HG03378 (cell line): ENCODE data around the gene WT1.

Source experiments
- ATAC-seq: cut with Tn5 transposase; IDR thresholded peaks from one replicate; pipeline ENCODE4 v1.9.1; 2021; ENCODE audit warnings: mild to moderate bottlenecking, moderate library complexity; ENCODE audit not compliant: unreplicated experiment

WT1 gene

DNA sequence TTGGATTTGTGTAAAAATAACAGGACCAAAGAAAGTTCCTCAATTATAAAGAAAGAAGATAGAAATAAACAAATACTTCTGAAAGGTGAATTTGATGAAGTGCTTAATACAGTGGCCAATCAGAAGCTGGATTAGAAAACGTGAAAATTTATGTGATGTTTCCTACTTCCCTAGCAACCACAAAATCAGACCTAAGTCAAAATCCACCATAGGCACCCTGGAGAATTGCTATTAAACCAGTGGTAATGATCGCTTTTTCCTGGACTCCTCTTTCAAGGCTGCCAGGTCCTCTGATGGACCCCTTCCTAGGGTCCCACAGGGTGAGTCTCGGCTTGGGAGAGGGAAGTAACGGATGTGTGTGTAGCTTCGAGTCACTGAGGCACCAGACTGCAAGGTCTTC is 9.6 kb downstream of the WT1 start:
- ATAC-seq = no peak

DNA sequence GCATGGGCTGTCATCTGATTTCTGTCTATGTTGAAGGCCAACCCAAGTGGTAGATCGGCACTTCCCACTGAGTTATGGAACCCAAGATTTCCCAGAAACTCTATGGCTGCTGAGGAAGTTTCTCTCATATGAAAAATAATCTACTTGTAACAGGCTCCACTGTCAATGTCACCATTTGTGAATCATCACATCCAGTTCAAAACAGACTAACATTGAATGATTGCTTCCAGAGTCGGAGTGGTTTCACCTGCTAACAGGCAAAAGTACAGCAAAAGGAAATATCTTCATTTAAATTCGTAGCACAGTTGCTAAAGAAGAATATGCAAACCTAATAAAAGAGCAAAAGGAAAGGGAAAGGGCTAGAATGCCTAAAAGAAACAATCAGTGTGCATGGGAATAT is 12.8 kb downstream of the WT1 start:
- ATAC-seq = no peak

DNA sequence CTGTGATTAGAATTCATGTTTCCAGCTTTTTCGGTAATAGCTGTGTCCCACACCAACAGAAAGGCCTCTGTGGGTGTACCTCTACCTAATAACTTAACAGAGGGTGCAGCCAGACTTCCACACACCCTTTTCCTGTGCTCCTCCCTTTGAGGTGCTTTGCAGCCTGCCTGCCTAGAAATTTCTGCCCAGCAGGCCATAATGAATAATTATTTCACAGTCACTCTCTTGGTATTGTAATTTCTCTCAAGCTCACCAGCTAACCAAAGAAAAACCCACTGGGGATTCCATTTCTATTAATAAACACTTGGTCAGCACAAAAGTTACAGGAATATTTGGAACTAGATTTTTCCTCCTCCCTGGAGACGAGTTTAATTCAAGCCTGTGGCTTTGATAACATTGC is 13.3 kb downstream of the WT1 start:
- ATAC-seq = no peak

DNA sequence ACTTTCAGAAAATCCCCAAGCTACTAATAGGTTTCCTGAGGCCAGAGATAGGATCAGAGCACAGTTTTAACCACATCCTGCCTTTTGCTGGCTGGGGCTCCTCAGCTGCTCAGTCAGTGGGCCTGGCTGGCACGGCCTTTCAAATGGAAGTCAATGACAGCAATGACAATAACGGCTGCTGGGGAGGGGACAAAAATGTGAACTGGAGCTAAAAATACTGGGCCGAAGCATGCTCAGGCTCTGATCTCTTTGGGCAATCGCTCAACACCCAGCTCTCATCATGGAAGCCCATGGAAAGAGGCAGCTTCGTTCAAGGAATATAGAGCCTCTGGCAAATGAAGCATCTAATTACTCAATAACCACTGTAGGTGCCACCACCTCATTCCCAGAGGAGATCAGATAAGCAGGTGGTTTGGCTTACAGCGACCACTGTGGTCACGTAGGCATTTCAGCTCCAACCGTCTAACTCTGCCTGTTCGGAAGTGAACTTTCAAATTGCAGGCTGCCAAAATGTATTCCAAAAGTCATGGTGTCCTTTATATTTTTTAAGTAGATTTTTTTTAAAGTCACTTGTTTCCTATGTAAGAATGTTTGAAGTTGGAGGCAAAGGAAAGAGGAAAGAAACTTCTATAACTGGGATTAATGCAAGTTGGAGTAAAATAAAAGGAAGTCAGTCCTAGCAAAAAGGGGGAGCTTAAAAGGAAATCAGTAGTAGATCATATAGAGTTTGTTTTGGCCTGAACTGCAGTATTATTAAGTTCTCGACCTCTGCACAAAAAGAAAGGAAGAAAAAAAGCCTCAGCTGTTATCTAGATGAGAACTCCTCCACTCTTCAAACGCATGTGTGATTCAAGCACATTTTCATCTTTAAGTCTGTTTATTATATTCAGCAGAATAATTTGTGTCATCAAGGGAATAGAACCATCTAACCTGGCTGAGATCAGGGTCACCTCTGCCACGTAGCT is 14.1 kb downstream of the WT1 start:
- ATAC-seq = peak; percentile 92

DNA sequence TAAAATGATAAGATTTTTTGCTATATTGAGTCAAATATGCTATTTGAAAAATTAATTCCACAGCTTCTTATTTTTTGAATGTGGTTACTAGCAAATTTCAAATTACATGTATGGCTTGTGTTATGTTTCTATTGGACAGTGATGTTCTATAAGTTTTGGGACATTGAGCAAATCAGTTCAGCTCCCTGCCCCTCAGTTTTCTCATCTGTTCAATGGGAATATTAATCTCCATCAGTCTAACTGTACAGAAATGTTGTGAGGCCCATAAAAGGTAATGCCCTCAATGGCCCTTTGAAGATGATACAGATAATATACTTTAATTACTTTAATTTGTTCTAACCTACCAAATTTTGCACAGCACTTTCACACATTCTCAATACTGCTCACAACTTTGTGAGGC is 15.2 kb downstream of the WT1 start:
- ATAC-seq = no peak

DNA sequence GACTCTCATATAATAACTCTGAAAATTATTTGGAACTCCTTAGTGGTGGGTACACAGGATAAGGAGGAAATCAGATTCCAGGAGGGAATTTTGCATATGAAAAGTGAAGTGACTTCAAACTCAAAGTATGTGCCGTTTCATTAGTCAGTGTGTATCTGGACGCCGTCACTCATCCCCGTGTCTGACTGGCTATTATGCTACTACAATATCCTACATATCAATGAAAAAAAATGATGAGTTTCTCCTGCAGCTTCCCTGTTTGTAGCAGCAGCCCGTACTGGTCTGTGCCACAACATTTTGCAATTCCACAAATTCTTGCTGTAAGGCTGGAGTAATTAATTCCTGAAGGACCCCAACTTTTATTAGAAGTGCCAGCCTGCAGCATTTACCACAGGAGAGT is 16.5 kb downstream of the WT1 start:
- no peak for ATAC-seq

DNA sequence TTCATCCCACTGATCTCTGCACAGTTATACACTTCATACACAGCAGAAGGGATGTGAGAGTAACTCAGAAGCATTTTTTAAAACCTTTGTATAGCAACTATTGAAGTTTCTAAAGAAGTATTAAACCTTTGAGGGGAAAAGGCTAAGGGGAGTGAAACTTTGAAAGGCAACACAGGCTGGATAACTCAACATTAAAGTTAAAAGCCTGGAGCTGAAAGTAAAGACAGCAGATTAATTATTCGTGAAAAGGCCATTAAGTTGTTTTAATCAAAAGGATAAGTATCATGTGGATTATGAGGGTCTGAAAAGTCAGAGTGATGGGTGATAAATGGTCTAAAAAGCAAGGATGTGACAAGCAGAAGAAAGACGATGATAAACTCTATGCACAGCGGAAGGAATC is 17.5 kb downstream of the WT1 start:
- ATAC-seq = no peak

DNA sequence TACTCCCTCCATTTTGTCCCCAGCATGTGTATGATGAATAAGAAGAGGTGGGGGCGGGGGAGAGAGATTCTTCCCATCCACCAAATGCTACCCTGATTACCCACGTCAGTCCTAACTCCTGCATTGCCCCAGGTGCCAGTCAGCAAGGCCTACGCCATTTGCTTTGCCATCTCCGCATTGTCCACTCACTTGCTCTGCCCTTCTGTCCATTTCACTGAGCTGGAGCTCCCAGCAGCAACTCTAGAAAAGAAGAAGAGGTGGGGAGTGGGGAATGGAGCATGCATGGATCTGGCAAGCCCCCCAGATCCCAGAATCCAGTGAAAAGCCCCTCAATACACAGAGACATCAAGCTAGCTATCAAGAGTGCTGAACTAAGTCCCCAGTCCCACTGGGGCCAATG is 19.0 kb downstream of the WT1 start:
- ATAC-seq = no peak

DNA sequence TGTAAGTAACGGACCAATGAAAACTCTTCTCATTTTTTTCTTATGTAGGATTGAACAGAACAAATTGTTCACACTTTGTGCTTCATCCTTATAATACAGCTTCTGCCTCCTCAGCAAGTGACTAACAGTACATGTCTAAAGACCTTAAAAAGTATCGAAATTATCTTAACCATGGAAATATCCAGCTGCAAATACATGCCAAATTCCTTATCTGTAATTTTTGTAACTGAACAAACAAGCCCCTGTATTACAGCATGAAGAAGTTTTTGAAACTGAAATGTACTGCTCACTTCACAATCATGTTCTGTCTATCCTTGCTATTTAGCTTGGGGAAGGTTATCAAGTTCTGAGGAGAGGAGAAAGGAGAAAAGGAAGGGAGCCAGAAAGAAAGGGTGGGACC is 20.4 kb downstream of the WT1 start:
- no peak for ATAC-seq

DNA sequence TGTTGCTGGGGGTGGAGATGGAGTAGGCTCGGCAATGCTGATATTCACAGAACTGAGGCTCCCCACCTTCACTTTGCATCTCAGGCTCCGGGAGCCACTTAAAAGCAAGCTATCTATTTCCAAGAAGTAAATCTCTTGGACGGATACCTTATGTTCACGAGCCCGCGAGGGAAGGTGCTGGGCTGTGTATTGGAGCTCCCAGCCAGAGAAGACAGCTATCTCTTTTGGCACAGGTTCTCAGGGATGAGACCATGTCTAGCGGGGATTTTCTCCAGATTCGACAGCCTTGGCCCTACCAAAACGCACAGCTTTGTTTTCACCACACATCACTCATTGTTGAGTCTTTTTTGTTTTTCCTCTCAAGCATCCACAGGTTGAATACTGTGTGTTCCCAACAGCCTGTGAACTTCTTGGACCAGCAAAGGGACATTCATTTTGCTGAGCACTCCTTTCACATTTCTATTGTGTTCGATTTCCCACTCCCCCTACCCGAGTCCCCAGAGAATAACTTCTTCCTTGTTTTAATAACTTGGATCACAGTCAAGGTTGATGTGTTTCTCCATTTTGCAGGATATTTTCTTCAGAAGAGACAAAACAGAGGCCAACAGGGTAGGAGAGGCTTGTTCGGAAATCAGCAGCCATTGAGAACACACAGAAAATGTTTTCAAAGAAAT is 23.3 kb downstream of the WT1 start:
- ATAC-seq = no peak

DNA sequence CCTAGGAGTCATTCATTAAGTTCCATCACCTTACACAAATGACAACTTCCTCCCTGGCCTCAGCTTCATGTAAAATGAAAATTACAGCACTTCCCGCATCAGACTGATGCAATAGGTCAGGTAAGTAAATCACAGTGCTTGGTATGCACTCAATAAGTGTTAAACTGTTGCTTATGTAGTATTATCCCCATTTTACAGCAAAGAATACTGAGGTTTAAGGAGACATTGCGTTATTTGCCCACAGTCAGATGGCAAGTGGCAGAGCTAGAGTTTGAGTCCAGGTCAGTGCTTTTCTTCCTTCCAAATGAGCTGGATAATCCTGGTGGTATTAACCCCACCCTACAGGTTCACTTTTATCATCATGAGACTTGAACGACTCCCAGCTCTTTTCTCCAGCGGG is 29.7 kb downstream of the WT1 start:
- no peak for ATAC-seq

DNA sequence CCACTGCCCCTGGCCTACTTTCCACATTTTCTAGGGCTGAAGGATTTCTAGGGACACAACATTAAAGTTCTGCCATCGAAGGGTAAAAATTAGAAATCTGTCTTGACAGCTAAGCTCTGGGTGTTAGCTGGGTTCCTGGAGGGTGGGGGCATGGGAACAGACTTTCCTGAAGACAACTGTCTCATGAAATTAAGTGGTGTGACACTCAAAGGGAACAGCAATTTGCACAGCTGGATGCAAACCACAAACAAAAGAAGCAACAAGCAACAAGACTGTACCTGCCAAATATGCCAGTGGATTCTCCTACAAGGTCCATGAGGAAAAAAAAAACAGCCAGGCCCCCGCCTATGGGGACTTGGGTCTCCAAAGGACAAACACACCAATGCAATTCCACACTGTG is 32.5 kb downstream of the WT1 start:
- ATAC-seq = no peak

DNA sequence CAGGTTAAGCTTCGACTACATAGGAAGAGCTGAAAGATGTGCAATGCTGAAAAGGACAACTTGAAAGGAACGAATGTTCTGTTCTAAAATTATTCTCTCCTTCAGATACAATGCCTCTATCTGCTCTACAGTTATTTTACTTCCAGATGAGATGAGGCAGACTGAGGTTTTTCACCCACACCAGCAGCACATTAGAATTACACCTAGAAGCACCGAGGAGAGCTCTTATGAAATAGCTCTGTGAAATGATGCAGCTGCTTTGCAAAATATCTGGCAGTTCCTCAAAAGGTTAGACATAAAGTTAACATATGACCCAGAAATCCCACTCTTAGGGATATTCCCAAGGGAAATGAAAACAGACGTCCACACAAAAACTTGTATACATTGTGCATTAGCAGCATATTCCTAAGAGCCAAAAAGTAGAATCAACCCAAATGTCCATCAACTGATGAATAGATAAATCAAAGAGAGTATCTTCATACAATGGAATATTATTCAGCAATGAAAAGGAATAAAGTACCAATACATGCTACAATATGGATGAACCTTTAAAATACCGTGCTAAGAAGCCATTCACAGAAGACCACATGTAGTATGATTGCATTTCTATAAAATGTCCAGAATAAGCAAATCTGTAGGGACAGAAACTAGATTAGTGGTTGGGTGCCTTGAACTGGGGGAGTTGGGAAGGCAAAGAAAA is 34.5 kb downstream of the WT1 start:
- ATAC-seq = no peak

DNA sequence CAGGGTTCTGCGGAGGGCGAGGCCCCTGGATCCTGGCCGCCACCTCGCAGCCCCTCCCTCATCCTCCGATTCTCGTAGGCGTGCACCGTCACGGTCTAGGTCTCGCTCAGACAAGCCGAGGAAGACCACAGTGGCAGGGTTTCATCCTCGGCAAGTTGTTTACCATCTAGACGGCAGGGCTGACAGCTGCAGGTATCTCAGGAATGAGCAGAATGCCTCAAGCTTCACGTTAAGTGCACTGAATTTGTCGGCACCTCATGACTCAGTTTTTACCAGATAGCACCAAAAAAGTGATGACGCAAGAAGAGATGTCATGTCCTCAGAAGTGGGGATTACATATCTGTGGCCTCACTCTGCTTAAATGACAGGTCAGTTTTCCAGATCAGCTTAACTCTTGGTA is 35.1 kb downstream of the WT1 start:
- no peak for ATAC-seq

DNA sequence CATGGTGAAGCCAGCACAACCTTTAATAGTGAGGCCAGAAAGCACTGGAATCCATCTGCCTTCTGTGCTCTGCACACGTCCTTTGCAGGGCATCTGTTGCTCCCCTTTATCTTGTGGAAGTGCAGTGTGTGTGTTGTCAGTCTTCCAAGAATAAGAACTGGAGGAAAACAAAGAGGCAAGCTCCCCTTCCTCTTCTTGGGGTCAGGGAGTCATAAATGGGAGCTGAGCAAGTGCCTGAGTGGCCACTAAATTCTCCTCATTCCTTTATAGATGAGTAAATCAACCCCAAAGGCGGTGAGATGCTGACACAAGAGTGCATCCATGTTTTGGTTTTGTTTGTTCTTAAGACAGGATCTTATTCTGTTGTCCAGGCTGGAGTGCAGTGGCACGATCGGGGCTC is 38.3 kb downstream of the WT1 start:
- ATAC-seq = no peak

DNA sequence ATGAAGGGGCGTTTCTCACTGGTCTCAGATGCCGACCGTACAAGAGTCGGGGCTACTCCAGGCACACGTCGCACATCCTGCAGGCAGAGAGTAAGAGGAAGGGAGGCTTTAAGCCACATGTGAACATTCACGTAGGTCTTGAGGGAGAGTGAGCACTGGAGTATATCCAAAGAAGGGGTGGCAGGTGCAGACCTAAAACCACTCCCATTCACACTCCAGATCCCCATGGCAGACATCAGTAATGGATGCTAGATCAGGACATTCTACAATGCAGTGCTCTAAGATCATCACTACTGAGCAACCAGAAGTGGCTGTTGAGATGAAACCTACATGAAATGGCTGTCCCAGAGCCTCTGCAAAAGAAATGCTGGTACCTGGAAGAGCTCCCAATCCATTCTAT is 39.0 kb downstream of the WT1 start:
- ATAC-seq = peak; percentile 91

DNA sequence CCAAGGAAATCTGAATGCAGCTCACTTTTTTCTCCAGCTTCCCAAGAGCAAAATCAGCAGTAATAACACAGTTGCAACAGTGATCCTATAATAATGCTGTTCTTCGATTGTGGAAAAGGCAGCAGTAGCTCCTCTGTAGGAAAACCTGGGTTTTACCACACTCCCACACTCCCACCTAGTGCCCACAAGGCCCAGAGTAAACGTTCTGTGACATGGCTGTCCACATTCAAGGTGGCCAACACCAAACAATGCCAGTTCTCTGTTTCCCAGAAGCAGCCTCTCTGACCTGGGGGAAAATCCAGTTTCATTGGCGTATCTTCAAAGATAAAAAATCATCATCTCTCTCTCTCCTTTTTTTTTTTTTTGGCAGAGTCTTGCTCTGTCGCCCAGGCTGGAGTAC is 40.2 kb downstream of the WT1 start:
- ATAC-seq = no peak

DNA sequence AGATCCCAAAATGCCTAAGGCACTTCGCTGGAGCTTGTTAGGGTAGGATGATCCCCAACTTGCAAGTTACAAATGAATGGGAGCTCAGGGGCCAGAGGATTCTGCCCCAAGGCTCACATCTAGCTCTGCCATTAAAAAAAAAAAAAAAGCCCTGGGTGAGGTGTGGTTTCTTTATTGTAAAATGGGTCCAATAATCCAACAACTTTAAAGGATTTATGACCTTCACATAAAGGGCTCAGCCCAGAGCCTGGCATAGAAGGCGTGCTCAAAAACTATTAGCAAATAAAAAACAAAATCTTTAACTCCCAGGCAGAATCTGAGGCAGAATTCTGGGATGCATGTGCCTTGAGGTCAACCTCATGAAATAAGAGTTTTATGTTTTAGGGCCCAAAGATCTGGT is 42.5 kb downstream of the WT1 start:
- ATAC-seq = no peak

DNA sequence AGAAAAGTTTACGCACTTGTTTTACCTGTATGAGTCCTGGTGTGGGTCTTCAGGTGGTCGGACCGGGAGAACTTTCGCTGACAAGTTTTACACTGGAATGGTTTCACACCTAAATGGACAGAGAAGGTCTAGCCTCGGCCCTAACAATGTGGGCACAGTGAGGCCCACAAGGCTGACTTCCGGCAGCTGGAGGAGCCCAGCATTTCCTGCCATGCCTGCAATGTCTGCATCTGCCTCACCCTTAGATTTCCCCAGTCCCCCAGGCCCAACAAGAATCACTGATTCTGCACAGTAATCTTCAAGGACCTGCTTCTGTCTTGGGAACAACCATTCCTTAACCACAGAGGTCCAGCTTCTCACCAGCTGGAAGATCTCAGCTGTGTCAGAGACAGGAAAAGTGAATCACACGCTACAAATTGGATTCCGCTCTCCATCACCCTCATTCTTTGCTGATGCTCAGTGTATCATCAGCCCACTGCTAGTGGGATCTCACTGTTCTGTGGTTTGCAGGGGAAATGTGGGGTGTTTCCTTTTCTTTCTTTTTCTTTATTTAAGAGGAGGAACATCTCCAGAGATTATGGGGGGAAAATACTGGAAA is 43.3 kb downstream of the WT1 start:
- no peak for ATAC-seq

DNA sequence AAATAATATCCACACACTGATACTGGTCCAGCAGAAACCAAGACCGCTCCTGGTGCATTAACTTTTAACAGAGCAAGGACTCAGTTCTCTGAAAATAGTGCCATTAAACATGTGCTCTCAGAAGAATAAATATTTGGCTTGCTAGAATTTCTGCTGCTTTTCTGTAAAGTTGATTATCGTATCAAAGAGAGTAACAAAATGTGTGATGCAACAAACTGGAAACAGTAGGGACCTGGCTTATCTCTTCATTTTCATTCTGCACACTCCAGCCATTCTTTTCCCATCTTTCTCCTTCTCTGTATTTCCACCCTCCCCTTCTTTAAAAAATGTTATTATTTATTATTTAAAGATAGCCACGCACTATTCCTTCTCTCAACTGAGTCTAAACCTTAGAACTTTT is 43.9 kb downstream of the WT1 start:
- ATAC-seq = no peak

DNA sequence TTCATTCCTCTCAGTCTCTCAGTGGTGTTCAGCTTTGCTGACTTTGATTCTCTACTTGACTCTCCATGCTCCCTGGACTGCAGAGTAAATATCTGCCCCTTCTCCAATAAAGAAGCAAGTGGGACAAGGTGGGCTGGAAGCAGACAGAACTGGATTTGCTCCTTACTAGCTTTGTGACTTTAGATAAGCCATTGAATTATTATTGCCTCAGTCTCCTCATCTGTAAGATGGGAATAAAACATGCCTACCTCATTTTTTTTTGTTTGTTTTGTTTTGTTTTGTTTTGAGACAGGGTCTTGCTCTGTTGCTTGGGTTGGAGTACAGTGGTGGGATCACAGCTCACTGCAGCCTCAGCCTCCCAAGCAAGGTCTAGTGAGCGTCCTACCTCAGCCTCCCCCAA is 44.6 kb downstream of the WT1 start:
- no peak for ATAC-seq
